Right renal cortex interstitium (tissue), 3 donors: ENCODE results near the gene RSU1. TPM values are rescaled to one million over a fixed set of nuclear protein-coding genes. Genes with fewer than 3 reads are reported as not detected.

Source experiments
- DNase-seq, 3 donors: peaks; one replicate each; pipeline ENCODE4 v3.0.0-alpha.2; 2013; ENCODE audit warnings: low read depth in 3 of 3, low spot score in 2 of 3
- polyA plus RNA-seq, 3 donors: library from polyadenylated mRNA; unstranded; fragments of 120-200 nt; gene quantifications; one replicate each; pipeline ENCODE4 v1.2.1, GENCODE V29; 2013; ENCODE audit not compliant: insufficient read length in 3 of 3

The RSU1 gene
- polyA plus RNA-seq, 3 donors = 73.3 to 82.1 (median 78.7) TPM

GRCh38 chr10:16685551-16685950, 131.7 kb downstream of the RSU1 start:
- DNase-seq = no peak

- no peak for DNase-seq
Measured at GRCh38 chr10:16681521-16681920, 135.7 kb downstream of the RSU1 start.

- no peak for DNase-seq
Measured at GRCh38 chr10:16679511-16679910, 137.7 kb downstream of the RSU1 start.

- DNase-seq = no peak
Measured at GRCh38 chr10:16675334-16675733, 141.9 kb downstream of the RSU1 start.

GRCh38 chr10:16674147-16674703, 143.0 kb downstream of the RSU1 start:
- DNase-seq = no peak

- DNase-seq = no peak
Measured at GRCh38 chr10:16673443-16673842, 143.8 kb downstream of the RSU1 start.

- DNase-seq = no peak
Measured at GRCh38 chr10:16663444-16663843, 153.8 kb downstream of the RSU1 start.

- DNase-seq = no peak
Measured at GRCh38 chr10:16662923-16663322, 154.3 kb downstream of the RSU1 start.

- DNase-seq = no peak
Measured at GRCh38 chr10:16656895-16657294, 160.3 kb downstream of the RSU1 start.

- no peak for DNase-seq
Measured at GRCh38 chr10:16653224-16653623, 164.0 kb downstream of the RSU1 start.

GRCh38 chr10:16652154-16652553, 165.1 kb downstream of the RSU1 start:
- DNase-seq = no peak

- no peak for DNase-seq
Measured at GRCh38 chr10:16649757-16650156, 167.5 kb downstream of the RSU1 start.

- DNase-seq = no peak
Measured at GRCh38 chr10:16648366-16648765, 168.9 kb downstream of the RSU1 start.

- DNase-seq = no peak
Measured at GRCh38 chr10:16646181-16647059, 170.8 kb downstream of the RSU1 start.

- no peak for DNase-seq
Measured at GRCh38 chr10:16644146-16644545, 173.1 kb downstream of the RSU1 start.

- no peak for DNase-seq
Measured at GRCh38 chr10:16643502-16643901, 173.7 kb downstream of the RSU1 start.

GRCh38 chr10:16640153-16640552, 177.1 kb downstream of the RSU1 start:
- DNase-seq = no peak

GRCh38 chr10:16639471-16639870, 177.8 kb downstream of the RSU1 start:
- no peak for DNase-seq

- no peak for DNase-seq
Measured at GRCh38 chr10:16632996-16633395, 184.2 kb downstream of the RSU1 start.

GRCh38 chr10:16626697-16627096, 190.5 kb downstream of the RSU1 start:
- no peak for DNase-seq

GRCh38 chr10:16612981-16613355, 204.3 kb downstream of the RSU1 start:
- DNase-seq = no peak
